ENCODE results near the gene TEX35. TPM values are rescaled to one million over a fixed set of nuclear protein-coding genes. Genes with fewer than 3 reads are reported as not detected.

The TEX35 gene
- total RNA-seq, 3 donors from 2014 or later = not detected

DNA sequence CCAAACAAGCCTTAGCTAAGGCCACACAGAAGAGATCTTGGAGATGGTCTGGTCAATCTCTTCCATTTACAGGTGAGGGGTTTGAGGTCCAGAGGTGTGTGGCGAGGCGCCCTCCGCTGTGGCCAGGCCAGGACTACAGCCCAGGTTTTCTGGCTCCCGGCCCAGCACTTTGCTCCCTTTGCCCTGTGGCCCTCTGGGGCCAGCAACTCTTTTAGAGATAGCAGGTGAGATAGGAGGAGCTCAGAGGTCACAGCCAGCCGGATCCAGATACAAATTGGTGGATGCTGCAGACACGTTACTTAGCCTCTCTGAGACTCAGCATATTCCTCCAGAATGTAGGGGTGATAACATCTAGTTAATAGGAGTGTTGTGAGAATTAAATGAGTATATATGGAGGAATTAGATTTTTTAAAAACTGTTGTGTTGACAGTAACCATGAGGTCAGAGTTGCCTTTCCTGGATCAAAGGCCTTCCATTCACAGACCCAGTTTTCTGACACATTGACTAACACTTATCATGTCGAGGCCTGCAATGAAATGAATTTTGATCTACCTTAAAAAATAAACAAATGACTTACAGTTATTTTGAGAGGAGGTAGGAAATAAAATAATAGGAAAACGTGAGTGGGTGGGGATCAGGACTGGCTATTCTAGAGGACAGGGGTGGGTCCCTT, 16.6 kb downstream of the TEX35 start:
- DNase-seq (no peak), ATAC-seq (no peak)
- H3K9me3 ChIP-seq = no peaks in the 10 kb centered on the region

DNA sequence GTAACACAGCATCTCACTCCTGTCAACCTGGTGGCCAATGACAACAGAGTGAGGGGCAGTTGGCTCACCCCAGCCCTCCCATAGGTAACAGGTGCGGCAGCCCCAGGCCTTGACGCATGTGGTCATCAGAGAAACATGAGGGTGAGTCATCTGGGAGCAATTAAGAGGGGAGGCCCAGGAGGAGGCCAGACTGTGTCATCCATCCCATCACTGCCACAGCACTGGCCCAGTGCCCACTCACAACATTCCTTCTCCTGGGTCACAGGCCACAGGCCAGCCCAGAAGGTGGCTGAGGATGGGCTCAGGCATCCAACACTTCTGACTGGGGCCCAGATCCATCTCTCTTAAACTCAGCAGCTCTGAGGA, 17.1 kb downstream of the TEX35 start:
- no peaks in the 10 kb centered on the region for H3K36me3 ChIP-seq (ENCODE audit: low read depth)
- H3K4me1 ChIP-seq (ENCODE audit: low read depth) = peaks cover 7% of the 10 kb centered on the region
- DNase-seq (no peak), ATAC-seq (peak; percentile 29)
- intact Hi-C loops (cut with DNase I, micrococcal nuclease) = loop anchor here (10.0 kb wide), 1 partner anchor 475 kb away; no protein-coding TSS in a partner anchor
- no peaks in the 10 kb centered on the region for H3K9me3 ChIP-seq
- H3K4me3 ChIP-seq = no peak overlapping the region
- TF ChIP-seq CTCF (IDR thresholded peaks at IDR 0.05) = no peak

More for the DNA sequence above, 16.6 kb downstream of the TEX35 start:
- no peak overlapping the region for H3K4me3 ChIP-seq
- H3K36me3 ChIP-seq (ENCODE audit: low read depth) = no peaks in the 10 kb centered on the region
- peaks cover 7% of the 10 kb centered on the region for H3K4me1 ChIP-seq (ENCODE audit: low read depth)
- no peak for TF ChIP-seq CTCF (IDR thresholded peaks at IDR 0.05)
- intact Hi-C loops (cut with DNase I, micrococcal nuclease) = loop anchor here (10.0 kb wide), 1 partner anchor 475 kb away; no protein-coding TSS in a partner anchor

GRCh38 chr1:178530502-178530901, 17.6 kb downstream of the TEX35 start:
- Histone ChIP-seq H3K4me1 (ENCODE audit: low read depth) (peaks cover 7% of the 10 kb centered on the region), H3K9me3 (no peaks in the 10 kb centered on the region), H3K36me3 (ENCODE audit: low read depth) (no peaks in the 10 kb centered on the region), H3K4me3 (no peak overlapping the region)
- intact Hi-C loops (cut with DNase I, micrococcal nuclease) = loop anchor here (10.0 kb wide), 1 partner anchor 474 kb away; no protein-coding TSS in a partner anchor
- ATAC-seq = no peak
- no peak for TF ChIP-seq CTCF (IDR thresholded peaks at IDR 0.05)
- DNase-seq = no peak

GRCh38 chr1:178531887-178532286, 19.0 kb downstream of the TEX35 start:
- peaks cover 13% of the 10 kb centered on the region for H3K4me1 ChIP-seq (ENCODE audit: low read depth)
- intact Hi-C loops (cut with DNase I, micrococcal nuclease) = loop anchor here (10.0 kb wide), 1 partner anchor 473 kb away; no protein-coding TSS in a partner anchor
- TF ChIP-seq CTCF (IDR thresholded peaks at IDR 0.05) = no peak
- H3K9me3 ChIP-seq = no peaks in the 10 kb centered on the region
- ATAC-seq (peak; percentile 5), DNase-seq (no peak)
- no peak overlapping the region for H3K4me3 ChIP-seq
- H3K36me3 ChIP-seq (ENCODE audit: low read depth) = no peaks in the 10 kb centered on the region

DNA sequence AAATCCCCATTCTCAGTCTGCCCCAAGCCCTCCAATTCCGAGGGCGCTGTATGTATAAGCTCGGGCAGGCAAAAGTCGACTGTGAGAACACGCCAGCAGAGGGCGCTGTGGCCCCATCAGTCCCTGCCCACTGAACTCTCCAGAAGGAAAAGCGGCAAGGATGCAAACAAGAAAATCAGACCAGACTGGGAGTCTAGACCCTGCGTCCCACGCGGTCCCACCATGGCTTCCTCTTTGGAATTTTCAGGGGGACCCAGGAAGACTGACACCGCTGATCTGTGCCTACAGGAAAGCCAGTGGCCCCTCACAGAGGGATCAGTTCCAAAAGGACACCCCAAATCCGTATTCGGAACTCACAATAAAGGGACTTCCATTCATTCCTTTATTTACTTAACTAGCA, 19.5 kb downstream of the TEX35 start:
- Histone ChIP-seq H3K36me3 (ENCODE audit: low read depth) (no peaks in the 10 kb centered on the region), H3K4me3 (no peak overlapping the region), H3K9me3 (no peaks in the 10 kb centered on the region), H3K4me1 (ENCODE audit: low read depth) (peaks cover 18% of the 10 kb centered on the region)
- TF ChIP-seq CTCF (IDR thresholded peaks at IDR 0.05) = peak; percentile 83
- DNase-seq = peak; percentile 82 to 95 (median 91)
- intact Hi-C loops (cut with DNase I, micrococcal nuclease) = loop anchor here (10.0 kb wide), 1 partner anchor 472 kb away; no protein-coding TSS in a partner anchor
- ATAC-seq = peak; percentile 78

All from mucosa of descending colon (tissue), 3 donors.